ENCODE measurements around the gene NDUFA1. TPM values are rescaled to one million over a fixed set of nuclear protein-coding genes. Genes with fewer than 3 reads are reported as not detected.
"Not testable (repeated sequence)": the region's sequence is repeated elsewhere in the genome, so short reads cannot be mapped to it uniquely, and the experiment has no call there.

NDUFA1 gene
- total RNA-seq, 3 donors from 2014 or later = 45.5 to 70.8 (median 47.5) TPM

DNA sequence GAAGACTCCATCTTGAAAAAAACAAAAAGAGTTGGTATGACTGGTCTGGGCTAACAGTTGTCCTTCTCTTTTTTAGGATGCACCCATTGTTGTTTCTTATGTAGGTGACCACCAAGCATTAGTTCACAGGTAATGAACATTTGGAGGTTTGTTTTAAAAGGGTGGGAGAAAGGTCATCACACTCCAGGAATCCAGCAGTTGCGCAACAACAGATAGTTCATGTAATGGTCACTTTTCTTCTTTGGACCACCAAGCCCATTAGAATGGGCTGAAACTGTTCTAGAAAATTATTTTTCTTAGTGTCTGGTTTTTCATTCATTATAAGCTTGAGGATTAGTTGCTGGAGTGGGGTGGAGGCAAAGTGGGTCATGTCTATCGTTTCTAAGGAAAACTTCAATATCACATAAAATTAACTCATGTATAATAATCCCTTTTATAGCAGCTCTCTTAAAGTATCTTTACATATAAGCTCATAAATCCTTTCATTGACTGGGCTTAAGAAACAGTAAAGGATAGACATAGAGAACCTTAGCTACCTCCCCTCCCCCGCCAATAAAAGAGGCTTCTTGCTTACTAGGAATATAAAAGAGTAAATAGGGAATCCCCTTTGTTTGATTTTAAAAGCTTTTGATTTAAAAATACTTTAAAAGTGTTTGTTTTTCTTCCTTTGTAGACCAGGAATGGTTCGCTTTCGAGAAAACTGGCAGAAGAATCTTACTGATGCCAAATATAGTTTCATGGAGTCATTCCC, 48.4 kb downstream of the NDUFA1 start:
- Histone ChIP-seq H3K27ac (no peak overlapping the region), H3K27me3 (no peaks in the 10 kb centered on the region), H3K36me3 (no peaks in the 10 kb centered on the region), H3K4me3 (no peak overlapping the region), H3K4me1 (no peaks in the 10 kb centered on the region), H3K9me3 (no peaks in the 10 kb centered on the region)
- TF ChIP-seq, protein P1, sequence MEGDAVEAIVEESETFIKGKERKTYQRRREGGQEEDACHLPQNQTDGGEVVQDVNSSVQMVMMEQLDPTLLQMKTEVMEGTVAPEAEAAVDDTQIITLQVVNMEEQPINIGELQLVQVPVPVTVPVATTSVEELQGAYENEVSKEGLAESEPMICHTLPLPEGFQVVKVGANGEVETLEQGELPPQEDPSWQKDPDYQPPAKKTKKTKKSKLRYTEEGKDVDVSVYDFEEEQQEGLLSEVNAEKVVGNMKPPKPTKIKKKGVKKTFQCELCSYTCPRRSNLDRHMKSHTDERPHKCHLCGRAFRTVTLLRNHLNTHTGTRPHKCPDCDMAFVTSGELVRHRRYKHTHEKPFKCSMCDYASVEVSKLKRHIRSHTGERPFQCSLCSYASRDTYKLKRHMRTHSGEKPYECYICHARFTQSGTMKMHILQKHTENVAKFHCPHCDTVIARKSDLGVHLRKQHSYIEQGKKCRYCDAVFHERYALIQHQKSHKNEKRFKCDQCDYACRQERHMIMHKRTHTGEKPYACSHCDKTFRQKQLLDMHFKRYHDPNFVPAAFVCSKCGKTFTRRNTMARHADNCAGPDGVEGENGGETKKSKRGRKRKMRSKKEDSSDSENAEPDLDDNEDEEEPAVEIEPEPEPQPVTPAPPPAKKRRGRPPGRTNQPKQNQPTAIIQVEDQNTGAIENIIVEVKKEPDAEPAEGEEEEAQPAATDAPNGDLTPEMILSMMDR (IDR thresholded peaks at IDR 0.05) = no peak
- no peak for TF ChIP-seq POLR2A (IDR thresholded peaks at IDR 0.05)
- no peak for TF ChIP-seq POLR2AphosphoS5 (IDR thresholded peaks at IDR 0.05)
- intact Hi-C loops (cut with DNase I; ENCODE audit: low total_unique reads) = no loop called here
- DNase-seq (ENCODE audit: low spot score in 2 of 2) = no peak

- H3K4me3 ChIP-seq; H3K9me3 ChIP-seq; H3K4me1 ChIP-seq; intact Hi-C loops (cut with DNase I; ENCODE audit: low total_unique reads); H3K27me3 ChIP-seq; DNase-seq (ENCODE audit: low spot score in 2 of 2); H3K36me3 ChIP-seq; H3K27ac ChIP-seq: not testable (repeated sequence)
Observed at GRCh38 chrX:119922391-119922790, 50.8 kb downstream of the NDUFA1 start.

Other genes starting within 250 kb of the NDUFA1 start
- gene SEPTIN6, start 178.7 kb upstream of the NDUFA1 start, total RNA-seq = 10 to 100 TPM; 13.1 to 29.2 (median 23.3) TPM
- 1 to 10 TPM in 1 of 3 donors, under 1 TPM in 1, not detected in 1; 0.33 to 1.9 TPM for gene SOWAHD, start 113.2 kb upstream of the NDUFA1 start, total RNA-seq
- gene RPL39, start 80.2 kb upstream of the NDUFA1 start, total RNA-seq = 1,000 to 10,000 TPM; 7,705 to 9,033 (median 8,363) TPM
- 10 to 100 TPM in 1 of 3 donors, 1 to 10 TPM in 2; 7.5 to 10.8 (median 8.2) TPM for gene UPF3B, start 18.9 kb upstream of the NDUFA1 start, total RNA-seq
- gene RNF113A, start 99 bp upstream of the NDUFA1 start, total RNA-seq = 10 to 100 TPM; 12.5 to 14.1 (median 13.5) TPM
- gene AKAP14, start 24.1 kb downstream of the NDUFA1 start, total RNA-seq = not detected
- 1 to 10 TPM; 6.4 to 7.3 (median 6.9) TPM for gene NKAP, start 71.9 kb downstream of the NDUFA1 start, total RNA-seq
- not detected for gene RHOXF2B, start 205.9 kb downstream of the NDUFA1 start, total RNA-seq
- gene RHOXF1, start 244.1 kb downstream of the NDUFA1 start, total RNA-seq = 1 to 10 TPM in 2 of 3 donors, not detected in 1; 1.3 to 1.9 TPM

All from breast epithelium (tissue), 4 donors.